ENCODE measurements around the gene TUT4. TPM values are rescaled to one million over a fixed set of nuclear protein-coding genes. Genes with fewer than 3 reads are reported as not detected.

Gene TUT4
- total RNA-seq, 1 experiment from 2014 or later: 22.3 TPM

GRCh38 chr1:52404116-52404974, 148.5 kb downstream of the TUT4 start, which contains the start of the genes ORC1 and PRPF38A:
Gene ORC1 (minus strand): TSS chr1:52404423. CDS start chr1:52402223, 2,200 bp downstream.
Gene PRPF38A (plus strand): TSS chr1:52404602. CDS start chr1:52404750, 148 bp downstream.
- DNase-seq (ENCODE audit: low read depth): peak; percentile 98

- peak; percentile 82 for DNase-seq (ENCODE audit: low read depth)
Measured at GRCh38 chr1:52403566-52404115, 149.3 kb downstream of the TUT4 start.

GRCh38 chr1:52402860-52403240, 150.0 kb downstream of the TUT4 start:
- DNase-seq (ENCODE audit: low read depth): no peak

GRCh38 chr1:52400131-52400530, 152.8 kb downstream of the TUT4 start:
- no peak for DNase-seq (ENCODE audit: low read depth)

- no peak for DNase-seq (ENCODE audit: low read depth)
Measured at GRCh38 chr1:52399629-52400028, 153.3 kb downstream of the TUT4 start.

- DNase-seq (ENCODE audit: low read depth): no peak
Measured at GRCh38 chr1:52393174-52393573, 159.7 kb downstream of the TUT4 start.

GRCh38 chr1:52386458-52386857, 166.4 kb downstream of the TUT4 start:
- DNase-seq (ENCODE audit: low read depth): no peak

- no peak for DNase-seq (ENCODE audit: low read depth)
Measured at GRCh38 chr1:52385376-52385775, 167.5 kb downstream of the TUT4 start.

Other genes with a start within 250 kb of the TUT4 start
- gene CC2D1B, start 186.9 kb downstream of the TUT4 start, total RNA-seq (2014; rRNA removed; shearing (Covaris generic)): 20.8 and 32.5 TPM in 2 replicates
- 16.7 and 20.2 TPM in 2 replicates for gene ORC1, start 148.7 kb downstream of the TUT4 start, total RNA-seq (2014; rRNA removed; shearing (Covaris generic))
- 15.6 and 19.5 TPM in 2 replicates for gene PRPF38A, start 148.5 kb downstream of the TUT4 start, total RNA-seq (2014; rRNA removed; shearing (Covaris generic))
- gene GPX7, start 49.3 kb upstream of the TUT4 start, total RNA-seq (2014; rRNA removed; shearing (Covaris generic)): 7.7 and 8.7 TPM in 2 replicates
- gene SHISAL2A, start 80.1 kb upstream of the TUT4 start, total RNA-seq (2014; rRNA removed; shearing (Covaris generic)): 0.15 TPM in 1 of 2 replicates, not detected in the other
- gene COA7, start 145.3 kb upstream of the TUT4 start, total RNA-seq (2014; rRNA removed; shearing (Covaris generic)): 8.5 and 10.1 TPM in 2 replicates
- gene ZYG11B, start 173.4 kb upstream of the TUT4 start, total RNA-seq (2014; rRNA removed; shearing (Covaris generic)): 17.9 and 24.9 TPM in 2 replicates